GM12873 (cell line): ENCODE results near the gene MTM1.

Experiments used
- CTCF ChIP-seq: IDR thresholded peaks from 2 replicates; pipeline ENCODE4 v1.5.1; 2012; ENCODE audit warnings: low read depth, mild to moderate bottlenecking, moderate library complexity, low read length, control low read depth; ENCODE audit not compliant: insufficient read depth; ENCODE audit errors: missing control alignments

The MTM1 gene

GRCh38 chrX:150704030-150704613, 135.7 kb downstream of the MTM1 start:
- TF ChIP-seq CTCF: no peak

- no peak for TF ChIP-seq CTCF
These were observed 144.2 kb downstream of the MTM1 start for GRCh38 chrX:150712619-150713018.

GRCh38 chrX:150715184-150715583, 146.8 kb downstream of the MTM1 start:
- TF ChIP-seq CTCF: no peak

GRCh38 chrX:150719621-150720020, 151.2 kb downstream of the MTM1 start:
- no peak for TF ChIP-seq CTCF
